Measurements from ENCODE around the gene SECISBP2L.

SECISBP2L gene

GRCh38 chr15:49032601-49033145 is 13.6 kb downstream of the SECISBP2L start:
- DNase-seq = no peak
- intact Hi-C loops (cut with DNase I) = no loop called here

- no peak for DNase-seq
Observed at GRCh38 chr15:49031804-49032203, 14.4 kb downstream of the SECISBP2L start.

DNA sequence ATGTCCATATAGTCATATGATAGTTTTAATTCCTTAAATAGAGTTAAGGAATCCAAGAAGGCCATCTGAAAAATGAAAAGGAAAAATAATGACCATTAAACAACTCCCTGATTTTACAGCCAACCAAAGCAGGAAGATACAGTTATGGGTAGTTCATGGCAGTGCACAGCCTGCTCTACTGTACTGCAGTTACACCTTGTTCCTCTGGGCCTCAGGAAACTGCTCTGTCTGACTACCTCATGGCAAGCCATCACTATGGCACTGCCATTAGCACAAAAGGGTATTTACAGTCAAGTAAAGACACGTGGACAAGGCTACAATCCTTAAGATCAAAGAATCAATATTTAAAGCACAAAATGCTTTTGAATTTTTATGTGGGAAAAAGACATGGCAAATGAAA is 19.5 kb downstream of the SECISBP2L start:
- DNase-seq = no peak
- intact Hi-C loops (cut with DNase I) = no loop called here

More at GRCh38 chr15:49031804-49032203, 14.4 kb downstream of the SECISBP2L start:
- intact Hi-C loops (cut with DNase I) = no loop called here

DNA sequence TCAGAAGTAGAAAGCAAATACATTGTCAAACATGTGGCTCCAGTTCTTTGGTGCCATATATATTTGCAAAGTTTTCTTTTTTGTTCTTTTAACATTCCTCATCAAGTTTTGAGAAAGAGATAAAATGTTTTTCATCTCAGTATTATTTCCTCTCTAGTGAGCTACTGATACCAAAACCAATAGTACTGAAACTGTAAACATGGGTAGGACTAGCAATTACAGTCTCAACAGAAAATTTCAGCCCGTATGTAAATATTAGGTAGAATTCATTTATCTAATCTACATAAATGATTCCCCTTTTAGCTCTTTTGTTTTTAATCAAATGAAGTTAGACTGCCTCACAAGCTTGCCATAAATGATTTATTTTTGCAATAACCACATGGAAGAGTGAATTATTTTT is 21.4 kb downstream of the SECISBP2L start:
- DNase-seq = no peak
- intact Hi-C loops (cut with DNase I) = no loop called here

- no peak for DNase-seq
- intact Hi-C loops (cut with DNase I) = no loop called here
Observed at GRCh38 chr15:49023354-49023753, 22.9 kb downstream of the SECISBP2L start.

GRCh38 chr15:49015896-49016295 is 30.4 kb downstream of the SECISBP2L start:
- DNase-seq = peak in 5 of 42 donors; percentile 4 to 42 (median 21)
- intact Hi-C loops (cut with DNase I) = no loop called here

- no peak for DNase-seq
- intact Hi-C loops (cut with DNase I) = no loop called here
Observed at GRCh38 chr15:48999314-48999713, 46.9 kb downstream of the SECISBP2L start.

DNA sequence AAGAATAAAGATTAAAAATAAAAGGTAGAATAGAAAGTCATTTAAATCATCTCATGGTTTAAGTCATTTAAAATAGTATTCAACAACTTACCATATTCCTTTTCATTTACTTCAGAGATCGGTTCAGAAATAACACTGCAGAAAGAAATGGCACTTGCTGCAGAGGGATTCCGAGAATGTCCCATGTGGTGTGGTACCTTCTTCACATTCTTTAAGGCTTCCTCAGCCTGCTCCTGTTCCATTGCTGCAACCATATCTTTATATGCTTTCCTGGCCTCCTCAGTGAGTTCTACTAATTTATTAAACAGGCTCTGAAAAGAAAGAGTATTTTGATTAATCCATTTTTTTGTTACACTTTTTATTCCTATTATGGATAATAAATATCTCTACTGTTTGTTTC is 50.0 kb downstream of the SECISBP2L start:
- no peak for DNase-seq
- intact Hi-C loops (cut with DNase I) = no loop called here

- intact Hi-C loops (cut with DNase I) = no loop called here
- no peak for DNase-seq
Observed at GRCh38 chr15:48993380-48993779, 52.9 kb downstream of the SECISBP2L start.

DNA sequence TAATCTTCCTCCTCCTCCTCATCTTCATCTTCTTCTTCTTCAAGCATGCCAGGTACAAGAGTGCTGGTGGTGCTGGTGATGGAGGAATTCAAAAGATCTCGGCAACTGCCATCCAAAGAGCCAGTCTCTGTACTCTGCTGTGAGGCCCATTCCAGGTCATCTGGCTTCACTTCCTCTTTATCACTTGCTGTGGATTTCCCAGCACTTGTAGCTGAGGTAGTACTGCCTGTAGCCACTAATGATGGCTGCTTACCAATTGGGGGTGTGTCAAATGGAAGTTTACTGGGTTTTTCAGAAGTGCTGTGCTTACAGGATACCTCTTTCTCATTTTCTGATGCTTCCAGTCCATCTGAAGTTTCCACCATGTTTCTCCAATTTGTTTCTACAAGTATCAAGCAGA is 53.7 kb downstream of the SECISBP2L start:
- intact Hi-C loops (cut with DNase I) = no loop called here
- no peak for DNase-seq

GRCh38 chr15:48992096-48992495 is 54.1 kb downstream of the SECISBP2L start:
- DNase-seq = peak in 13 of 42 donors; percentile 19 to 61 (median 40)
- intact Hi-C loops (cut with DNase I) = no loop called here

DNA sequence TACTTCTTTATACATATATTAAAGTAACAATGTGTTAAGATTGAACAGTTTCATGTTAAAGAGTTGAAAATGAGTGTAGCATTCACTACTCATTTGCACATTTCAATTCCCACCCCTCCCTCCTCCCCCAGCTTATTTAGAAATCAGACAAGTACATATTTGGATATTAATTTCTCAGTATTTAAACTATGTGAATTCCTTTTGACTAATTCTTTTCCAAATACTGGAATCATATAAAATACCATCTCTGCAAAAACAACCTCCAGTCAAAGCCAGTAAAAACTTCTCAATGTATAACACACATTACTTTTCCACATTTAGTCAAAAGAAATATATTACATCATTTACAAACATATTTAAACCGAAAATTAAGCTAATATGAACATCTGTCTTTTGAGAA is 57.1 kb downstream of the SECISBP2L start:
- intact Hi-C loops (cut with DNase I) = no loop called here
- no peak for DNase-seq

GRCh38 chr15:48987142-48987541 is 59.1 kb downstream of the SECISBP2L start:
- intact Hi-C loops (cut with DNase I) = no loop called here
- DNase-seq = no peak

DNA sequence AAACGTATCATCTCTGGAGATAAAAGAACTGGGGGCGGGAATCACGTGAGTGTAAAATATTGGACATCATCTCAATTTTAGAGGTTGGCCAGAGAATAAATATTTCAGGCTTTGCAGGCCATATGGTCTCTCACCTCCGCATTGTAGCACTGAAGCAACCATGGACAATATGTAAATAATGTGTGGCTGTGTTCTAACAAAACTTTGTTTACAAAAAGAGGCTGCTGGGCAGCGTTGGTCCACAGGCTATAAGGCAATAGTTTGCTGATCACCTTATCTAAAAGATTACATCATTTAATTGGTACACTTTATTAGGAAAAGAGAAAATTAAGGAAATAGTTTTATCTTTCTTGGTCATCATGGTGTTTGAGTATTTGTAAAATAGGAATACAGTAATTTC is 60.0 kb downstream of the SECISBP2L start:
- DNase-seq = no peak
- intact Hi-C loops (cut with DNase I) = no loop called here

- DNase-seq = no peak
- intact Hi-C loops (cut with DNase I) = no loop called here
Observed at GRCh38 chr15:48985516-48985915, 60.7 kb downstream of the SECISBP2L start.

- DNase-seq = no peak
- intact Hi-C loops (cut with DNase I) = no loop called here
Observed at GRCh38 chr15:48984811-48985352, 61.4 kb downstream of the SECISBP2L start.

DNA sequence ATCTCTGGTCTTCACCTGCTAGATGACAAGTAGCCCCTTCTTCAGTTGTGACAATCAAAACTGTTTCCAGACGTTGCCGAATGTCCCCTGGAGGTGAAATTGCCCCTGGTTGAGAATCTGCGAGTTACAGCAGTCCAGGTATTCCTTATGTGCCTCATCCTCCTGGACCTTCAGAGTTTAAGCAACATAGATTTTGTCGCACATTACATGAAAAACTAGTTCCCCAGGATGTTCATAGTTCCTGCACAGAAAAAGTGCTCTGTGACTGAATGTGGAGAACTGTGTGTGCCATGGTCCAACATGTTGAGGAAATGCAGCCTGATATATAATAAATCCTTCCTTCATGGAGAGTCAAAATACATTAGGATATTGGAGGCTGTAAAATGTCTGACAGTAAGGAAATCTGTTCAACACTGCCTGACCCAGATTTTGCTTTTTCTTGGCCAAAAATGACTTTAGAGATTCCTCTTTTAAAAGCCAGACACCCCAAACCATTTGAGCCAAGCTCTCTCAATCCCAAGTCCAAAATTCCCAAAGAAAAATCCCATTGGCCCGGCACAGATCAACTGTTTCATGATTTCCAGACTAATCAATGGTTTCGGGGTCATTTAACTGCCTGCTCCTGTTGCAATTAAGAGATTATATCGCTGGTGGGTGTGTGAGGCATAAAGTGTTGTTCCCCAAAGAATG is 62.1 kb downstream of the SECISBP2L start:
- intact Hi-C loops (cut with DNase I) = no loop called here
- DNase-seq = no peak

DNA sequence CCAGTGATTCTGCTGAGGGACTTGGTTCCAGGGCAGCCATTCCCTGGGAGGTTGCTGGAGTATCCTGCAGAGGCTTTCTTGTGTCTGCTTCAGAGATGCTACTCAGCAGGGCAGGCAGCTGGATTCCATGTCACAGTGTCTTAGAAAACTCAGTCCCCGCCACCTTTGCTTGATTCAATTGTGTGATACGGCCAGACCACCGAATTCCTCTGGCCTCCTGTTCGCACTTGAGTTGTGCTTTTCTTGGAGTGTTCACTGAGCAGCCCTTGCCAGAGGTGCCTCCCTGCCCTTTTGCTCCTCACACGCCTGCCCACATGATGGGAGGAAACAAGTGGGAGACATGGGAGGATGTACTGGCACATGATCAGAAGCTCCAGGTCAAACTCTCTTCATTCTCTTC is 62.9 kb downstream of the SECISBP2L start:
- intact Hi-C loops (cut with DNase I) = no loop called here
- no peak for DNase-seq

- DNase-seq = no peak
- intact Hi-C loops (cut with DNase I) = no loop called here
Observed at GRCh38 chr15:48981941-48982340, 64.3 kb downstream of the SECISBP2L start.

GRCh38 chr15:48978638-48979037 is 67.6 kb downstream of the SECISBP2L start:
- intact Hi-C loops (cut with DNase I) = no loop called here
- no peak for DNase-seq

All from head of caudate nucleus (tissue), 42 donors.